ACHN (cell line): ENCODE results near the gene FFAR2.
A peak's percentile ranks its signal among the peaks of the same experiment; 100 is the strongest.
"Not testable (repeated sequence)": the region's sequence is repeated elsewhere in the genome, so short reads cannot be mapped to it uniquely, and the experiment has no call there.

Experiments
- DNase-seq: peaks from one replicate; pipeline ENCODE4 v3.0.0-alpha.2; 2015
- in situ Hi-C: cut with HindIII; loops from 2 replicates; pipeline ENCODE4 v1.10.0; 2017; ENCODE audit warnings: low sequenced_read_pairs, low pct_ligation_motif_present, low pct_unique_long_range_greater_than_20kb

Gene FFAR2

DNA sequence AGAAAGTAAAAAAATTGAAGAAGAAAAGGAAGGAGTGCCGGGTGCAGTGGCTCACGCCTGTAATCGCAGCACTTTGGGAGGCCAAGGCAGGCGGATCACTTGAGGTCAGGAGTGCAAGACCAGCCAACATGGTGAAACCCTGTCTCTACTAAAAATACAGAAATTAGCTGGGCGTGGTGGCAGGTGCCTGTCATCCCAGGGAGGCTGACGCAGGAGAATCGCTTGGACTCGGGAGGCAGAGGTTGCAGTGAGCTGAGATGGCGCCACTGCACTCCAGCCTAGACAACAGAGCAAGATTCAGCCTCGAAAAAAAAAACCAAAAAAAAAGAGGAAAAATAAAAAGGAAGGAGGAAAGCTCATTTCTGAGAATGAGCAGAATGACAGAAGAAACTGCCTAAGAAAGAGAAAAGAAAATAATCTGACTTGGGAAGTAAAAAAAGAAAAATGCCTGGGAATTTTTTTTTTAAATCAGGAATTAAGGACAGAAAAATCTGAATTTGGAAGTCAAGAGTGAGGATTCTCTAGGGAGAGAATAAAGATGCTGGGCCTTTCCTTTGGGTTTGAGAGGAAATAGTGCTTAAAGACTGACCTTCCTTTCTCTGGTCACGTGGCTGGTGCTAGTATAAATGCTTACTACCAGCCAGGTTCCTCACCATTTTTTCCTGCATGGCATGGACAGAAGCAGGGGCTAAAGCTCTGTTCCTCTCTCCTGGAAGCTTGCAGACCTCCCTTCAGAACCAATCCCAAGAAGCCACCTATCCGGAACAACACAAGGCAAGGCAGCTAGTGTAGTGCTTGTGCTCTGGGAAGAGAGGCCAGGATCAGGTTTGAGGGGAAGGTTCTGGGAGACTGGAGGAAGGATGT, at the start of gene FFAR2:
FFAR2 (plus strand) TSS at position 652 of the 864 bp plus-strand sequence. CDS start 1,458 bp downstream, outside the sequence.
- in situ Hi-C loops, result no loop called here
- DNase-seq, result no peak

DNA sequence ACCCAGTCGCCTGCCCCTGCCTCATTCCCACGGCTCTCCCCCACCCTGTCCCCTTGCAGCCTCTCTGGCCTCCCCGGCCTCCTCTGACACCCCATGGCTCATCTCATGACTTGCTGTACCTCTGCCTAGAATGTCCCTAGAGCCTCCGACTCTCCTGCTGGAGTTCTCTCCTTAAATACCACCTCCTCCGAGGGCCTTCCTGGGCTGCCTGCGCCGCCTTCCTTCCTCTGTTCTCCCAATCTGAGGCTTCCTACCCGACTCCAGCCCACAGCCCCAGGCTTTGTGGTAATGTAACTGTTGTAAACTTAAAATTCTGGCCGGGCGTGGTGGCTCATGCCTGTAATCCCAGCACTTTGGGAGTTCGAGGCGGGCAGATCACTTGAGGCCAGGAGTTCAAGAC, 49.5 kb upstream of the FFAR2 start:
- no peak for DNase-seq
- in situ Hi-C loops, result no loop called here

DNA sequence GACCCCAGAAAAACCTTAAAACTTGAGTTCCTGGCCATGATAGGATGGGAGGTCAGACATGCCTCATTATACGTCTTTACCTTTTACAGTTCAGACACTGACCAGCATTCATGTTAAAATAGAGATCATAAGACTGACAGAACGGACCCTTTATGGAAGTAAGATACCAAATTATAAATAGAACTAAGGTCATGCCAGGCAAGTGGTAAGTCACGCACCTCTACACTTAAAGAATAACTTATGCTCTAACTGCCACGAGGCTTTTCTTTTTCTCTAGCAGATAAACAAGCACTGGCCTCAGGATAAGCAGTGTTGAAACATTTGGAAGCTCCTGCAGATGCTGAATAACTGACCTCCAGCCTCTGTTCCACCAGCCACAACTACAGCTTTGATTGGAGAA, 48.8 kb upstream of the FFAR2 start:
- no peak for DNase-seq
- in situ Hi-C loops, result no loop called here

DNA sequence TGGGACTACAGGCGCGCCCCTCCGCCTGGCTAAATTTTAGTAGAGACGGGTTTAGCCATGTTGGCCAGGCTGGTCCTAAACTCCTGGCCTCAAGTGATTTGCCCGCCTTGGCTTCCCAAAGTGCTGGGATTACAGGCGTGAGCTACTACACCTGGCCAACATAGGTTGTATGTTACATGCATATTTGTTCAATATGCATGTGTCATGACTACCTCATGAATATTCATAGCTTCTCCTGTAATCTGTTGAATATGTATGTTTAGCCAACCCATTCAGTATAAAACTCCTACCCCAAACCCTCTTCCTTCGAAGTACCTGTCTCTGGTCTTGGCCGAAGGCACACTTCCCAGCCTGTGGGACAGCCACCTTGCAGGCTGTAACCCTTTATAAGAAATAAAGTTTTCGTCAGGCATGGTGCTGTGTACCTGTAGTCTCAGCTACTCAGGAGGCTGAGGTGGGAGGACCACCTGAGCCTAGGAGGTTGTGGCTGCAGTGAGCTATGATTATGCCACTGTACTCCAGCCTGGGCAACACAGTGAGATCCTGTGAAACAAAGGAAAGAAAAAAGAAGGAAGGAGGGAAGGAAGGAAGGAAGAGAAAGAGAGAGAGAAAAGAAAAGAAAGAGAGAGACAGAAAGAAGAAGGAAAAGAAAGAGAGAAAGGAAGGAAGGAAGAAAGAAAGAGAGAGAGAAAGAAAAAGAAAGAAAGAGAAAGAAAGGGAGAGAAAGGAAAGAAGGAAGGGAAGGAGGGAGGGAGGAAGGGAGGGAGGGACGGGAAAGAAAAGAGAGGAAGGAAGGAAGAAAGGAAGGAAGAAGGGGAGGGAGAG, 47.9 kb upstream of the FFAR2 start:
- in situ Hi-C loops, result no loop called here
- no peak for DNase-seq

DNA sequence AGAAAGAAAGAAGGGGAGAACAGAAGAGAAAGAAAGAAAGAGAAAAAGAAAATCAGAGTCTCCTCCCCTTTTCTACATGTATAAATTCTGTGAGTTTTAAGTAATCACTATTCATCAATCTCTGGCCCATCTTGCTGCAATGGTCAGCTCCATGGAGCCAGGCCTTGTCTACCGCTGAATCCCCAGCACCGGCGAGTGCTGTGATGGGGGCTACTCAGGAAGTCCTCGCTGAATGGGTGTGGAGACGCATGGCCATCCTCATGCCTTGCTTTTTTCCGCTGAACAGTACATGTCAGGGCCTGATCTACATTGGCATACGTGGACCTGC, 47.3 kb upstream of the FFAR2 start:
- no peak for DNase-seq
- in situ Hi-C loops, result no loop called here

DNA sequence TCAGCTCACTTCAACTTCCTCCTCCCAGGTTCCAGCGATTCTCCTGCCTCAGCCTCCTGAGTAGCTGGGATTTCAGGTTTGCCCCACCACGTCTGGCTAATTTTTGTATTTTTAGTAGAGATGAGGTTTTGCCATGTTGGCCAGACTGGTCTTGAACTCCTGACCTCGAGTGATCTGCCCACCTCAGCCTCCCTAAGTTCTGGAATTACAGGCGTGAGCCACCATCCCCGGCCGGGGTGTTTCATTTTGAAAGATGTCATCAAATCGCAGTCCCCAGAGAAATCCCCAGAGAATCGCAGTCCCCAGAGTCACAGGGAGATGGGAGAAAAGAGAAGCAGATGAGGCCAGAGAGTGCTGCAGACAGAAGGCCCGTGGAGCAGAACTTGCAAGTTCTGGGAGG, 46.6 kb upstream of the FFAR2 start:
- DNase-seq, in situ Hi-C loops: not testable (repeated sequence)

GRCh38 chr19:35403116-35403760, 44.8 kb upstream of the FFAR2 start:
- DNase-seq, result no peak
- in situ Hi-C loops, result no loop called here

GRCh38 chr19:35404879-35405622, 43.0 kb upstream of the FFAR2 start:
- peak; percentile 27 for DNase-seq
- in situ Hi-C loops, result no loop called here

DNA sequence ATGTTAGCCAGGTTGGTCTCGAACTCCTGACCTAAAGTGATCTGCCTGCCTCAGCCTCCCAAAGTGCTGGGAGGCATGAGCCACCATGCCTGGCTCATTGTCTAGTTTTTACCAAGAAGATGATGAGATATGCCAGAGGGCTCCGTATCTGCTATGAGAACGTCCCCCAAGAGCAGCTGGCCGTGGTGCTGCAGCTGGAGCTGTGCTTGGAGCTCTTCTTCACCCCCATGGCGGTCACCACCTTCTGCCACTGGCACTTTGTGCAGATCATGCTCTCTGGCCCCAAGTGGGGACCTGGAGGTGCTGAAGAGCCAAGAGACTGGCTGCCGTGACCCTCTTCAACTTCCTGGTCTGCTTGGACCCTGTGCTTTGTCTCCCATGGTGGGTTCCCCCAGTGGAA, 40.4 kb upstream of the FFAR2 start:
- no peak for DNase-seq
- in situ Hi-C loops, result no loop called here

GRCh38 chr19:35408284-35409171, 39.5 kb upstream of the FFAR2 start:
- in situ Hi-C loops, result no loop called here
- DNase-seq, result no peak

GRCh38 chr19:35409191-35409590, 38.9 kb upstream of the FFAR2 start:
- in situ Hi-C loops, result no loop called here

DNA sequence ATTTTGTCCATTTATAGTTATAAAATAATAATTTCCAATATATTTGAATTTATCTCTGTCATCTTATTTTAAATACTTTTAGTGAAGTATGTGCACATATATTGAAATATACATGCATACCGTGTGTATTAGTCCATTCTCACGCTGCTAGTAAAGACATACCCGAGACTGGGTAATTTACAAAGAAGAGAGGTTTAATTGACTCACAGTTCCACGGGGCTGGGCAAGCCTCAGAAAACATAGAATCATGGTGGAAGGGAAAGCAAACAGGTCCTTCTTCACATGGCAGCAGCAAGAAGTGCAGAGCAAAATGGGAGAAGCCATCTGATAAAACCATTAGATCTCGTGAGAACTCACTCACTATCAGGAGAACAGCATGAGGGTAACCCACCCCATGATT, 37.6 kb upstream of the FFAR2 start:
- DNase-seq, result no peak
- in situ Hi-C loops, result no loop called here

More at GRCh38 chr19:35409191-35409590, 38.9 kb upstream of the FFAR2 start:
- DNase-seq, result no peak

- no peak for DNase-seq
- in situ Hi-C loops, result no loop called here
Measured at GRCh38 chr19:35414442-35414841, 33.6 kb upstream of the FFAR2 start.

DNA sequence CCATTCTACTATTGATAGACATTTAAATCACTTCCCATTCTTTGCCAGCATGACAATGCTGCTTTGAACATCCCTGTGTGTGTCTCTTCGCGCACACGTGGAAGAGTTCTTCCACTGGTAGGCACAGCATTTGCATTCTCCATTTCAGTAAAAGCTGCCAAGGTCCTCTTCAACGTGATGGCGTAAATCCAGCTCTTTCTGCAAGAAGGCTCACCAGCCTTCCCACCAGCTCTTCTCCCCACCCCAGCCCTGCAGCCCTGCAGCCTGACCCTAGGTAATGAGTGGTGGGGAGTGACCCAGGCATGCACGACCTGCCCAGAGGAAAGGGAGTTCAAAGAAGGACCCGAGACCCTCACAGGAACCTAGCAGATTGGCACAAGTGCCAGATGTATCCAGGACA, 31.7 kb upstream of the FFAR2 start:
- in situ Hi-C loops, result no loop called here
- DNase-seq, result no peak

DNA sequence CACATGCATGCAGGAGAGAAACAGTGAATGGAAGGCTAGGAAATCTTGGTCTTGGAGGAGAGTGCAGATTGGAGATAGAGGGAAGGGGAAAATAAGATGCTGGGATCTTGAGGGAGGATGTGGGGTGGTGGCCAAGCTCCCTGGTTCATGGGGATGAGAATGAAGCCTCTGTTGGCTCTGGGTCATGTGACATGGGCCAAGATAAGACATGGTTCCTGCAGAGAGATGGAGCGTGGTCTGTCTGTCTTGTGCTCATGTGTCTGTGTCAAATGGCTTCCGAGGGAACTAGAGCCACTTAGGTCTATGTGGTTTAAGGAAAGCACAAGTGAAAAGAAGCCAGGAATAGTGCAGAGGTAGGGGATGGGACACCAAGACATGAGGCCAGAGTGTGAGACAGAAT, 30.8 kb upstream of the FFAR2 start:
- no peak for DNase-seq
- in situ Hi-C loops, result no loop called here

DNA sequence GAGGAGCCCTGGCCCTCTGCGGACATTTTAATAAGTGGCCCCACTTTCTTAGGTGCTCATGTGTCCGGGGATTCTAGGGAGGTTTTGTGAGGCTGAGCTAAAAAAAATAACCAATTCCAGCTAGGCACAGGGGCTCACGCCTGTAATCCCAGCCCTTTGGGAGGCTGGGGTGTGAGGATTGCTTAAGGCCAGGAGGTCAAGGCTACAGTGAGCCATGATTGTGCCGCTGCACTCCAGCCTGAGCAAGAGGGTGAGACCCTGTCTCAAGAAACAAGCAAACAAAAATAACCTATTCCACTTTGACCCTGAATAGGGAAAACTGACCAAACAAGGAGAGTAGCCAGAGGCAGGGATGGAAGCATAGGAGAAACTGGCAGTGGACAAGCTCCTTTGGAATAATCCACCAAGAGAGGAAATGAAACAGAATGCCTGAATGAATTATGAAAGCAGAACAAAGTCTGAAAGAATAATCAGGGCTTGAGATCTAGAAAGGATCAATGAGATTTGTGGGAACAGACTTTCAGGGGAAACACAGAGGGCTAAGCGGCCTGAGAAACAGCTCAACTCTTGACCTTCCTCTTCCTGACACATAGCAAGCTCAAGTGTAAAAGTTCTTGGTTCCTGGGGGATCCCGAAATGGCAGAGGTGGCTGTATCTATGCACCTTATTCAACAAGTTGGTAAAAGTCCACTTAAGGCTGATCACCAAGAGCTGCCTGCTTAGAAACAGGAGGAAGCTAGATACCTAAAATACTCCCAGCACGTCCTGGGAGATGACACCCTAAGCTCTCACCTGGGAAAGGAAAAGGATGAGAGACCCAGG, 30.1 kb upstream of the FFAR2 start:
- DNase-seq, result no peak
- in situ Hi-C loops, result no loop called here

DNA sequence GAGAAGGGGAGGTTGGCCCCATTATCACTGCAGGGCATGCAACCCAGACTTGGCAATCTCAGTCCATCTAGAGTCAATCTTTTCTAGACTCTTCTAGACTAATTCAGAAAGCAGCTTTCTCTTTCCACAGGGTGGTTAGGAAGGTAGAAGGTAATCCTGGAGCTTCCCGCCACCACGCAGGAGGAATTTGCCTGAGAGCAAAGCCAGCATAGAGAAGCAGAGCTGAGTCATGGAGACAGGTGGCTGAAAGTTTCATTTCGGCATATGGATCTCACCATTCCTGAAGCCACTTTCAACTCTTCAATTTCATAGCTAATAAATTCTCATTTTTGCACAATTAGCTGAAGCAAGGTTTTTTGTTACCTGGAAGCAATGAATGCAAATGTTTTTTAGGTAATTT, 29.0 kb upstream of the FFAR2 start:
- in situ Hi-C loops, result no loop called here
- no peak for DNase-seq
